IMR-90 (cell line): ENCODE measurements around the gene CACNG7. TPM values are rescaled to one million over a fixed set of nuclear protein-coding genes. Genes with fewer than 3 reads are reported as not detected.

Experiments used
- ATAC-seq: fragments of 200-7000 bp; cut with Tn5 transposase; 2 replicates; pipeline ENCODE4 v1.9.1; 2020; ENCODE audit warnings: low read depth, mild to moderate bottlenecking, moderate library complexity
- BruUV-seq: library from RNA; stranded (reverse); fragments of 400-500 nt; replicated peaks from 2 replicates; lab custom pipeline; 2021; lab: Mats Ljungman, UMichigan
- CTCF ChIA-PET: fragments of 300-600 bp; formaldehyde crosslinking; extraction: SDS; loops from one replicate; lab custom pipeline; 2021; ENCODE audit warnings: antibody characterized with exemption; lab: Yijun Ruan, JAX
- POLR2A ChIA-PET: fragments of 300-600 bp; sonication (Branson Sonifier 250); formaldehyde crosslinking; loops from one replicate; lab custom pipeline; 2022; ENCODE audit warnings: antibody characterized with exemption; ENCODE audit not compliant: unreplicated experiment; lab: Charles Lee
- DNase-seq: peaks from one replicate; pipeline ENCODE4 v3.0.0; 2013
- H2AFZ ChIP-seq: replicated peaks from 2 replicates; pipeline ENCODE3; 2013; ENCODE audit warnings: low read length, mild to moderate bottlenecking; ENCODE audit not compliant: poor library complexity
- H2AK5ac ChIP-seq: 2 replicates; pipeline ENCODE4 v1.6.1; 2013; ENCODE audit warnings: low read depth, low read length, inconsistent platforms
- H2AK9ac ChIP-seq: replicated peaks from 2 replicates; pipeline ENCODE3; 2013; ENCODE audit warnings: mild to moderate bottlenecking, low read depth, low read length, moderate library complexity; ENCODE audit not compliant: poor library complexity
- H2BK120ac ChIP-seq: 2 replicates; pipeline ENCODE4 v1.6.1; 2013; ENCODE audit warnings: low read depth, low read length, inconsistent platforms
- H2BK15ac ChIP-seq: 3 replicates; pipeline ENCODE4 v1.6.1; 2013; ENCODE audit warnings: low read depth, low read length, inconsistent platforms
- H2BK20ac ChIP-seq: 2 replicates; pipeline ENCODE4 v1.6.1; 2013; ENCODE audit warnings: low read depth, mild to moderate bottlenecking, inconsistent platforms, low read length, moderate library complexity
- H2BK5ac ChIP-seq: 2 replicates; pipeline ENCODE4 v1.6.1; 2013; ENCODE audit warnings: mild to moderate bottlenecking, low read depth, low read length, inconsistent platforms; ENCODE audit not compliant: poor library complexity, severe bottlenecking
- H3K14ac ChIP-seq: replicated peaks from 2 replicates; pipeline ENCODE4 v1.6.1; 2013; ENCODE audit warnings: low read depth, low read length, inconsistent platforms
- H3K18ac ChIP-seq: 2 replicates; pipeline ENCODE4 v1.6.1; 2013; ENCODE audit warnings: low read depth, low read length, control low read depth
- H3K23ac ChIP-seq: 2 replicates; pipeline ENCODE4 v1.6.1; 2013; ENCODE audit warnings: low read depth, low read length, inconsistent platforms
- H3K27ac ChIP-seq: 2 replicates; pipeline ENCODE4 v1.5.1; 2013; ENCODE audit warnings: mild to moderate bottlenecking, control low read depth, low read length; ENCODE audit not compliant: insufficient read depth
- H3K27me3 ChIP-seq: 2 replicates; pipeline ENCODE4 v1.6.1; 2013; ENCODE audit warnings: low read length; ENCODE audit not compliant: control insufficient read depth, insufficient read depth
- H3K36me3 ChIP-seq: 2 replicates; pipeline ENCODE4 v1.6.1; 2013; ENCODE audit warnings: low read length, mixed read lengths; ENCODE audit not compliant: control insufficient read depth, insufficient read depth
- H3K4ac ChIP-seq: 2 replicates; pipeline ENCODE4 v1.6.1; 2013; ENCODE audit warnings: low read depth, low read length, inconsistent platforms
- H3K4me1 ChIP-seq: 2 replicates; pipeline ENCODE4 v1.6.1; 2013; ENCODE audit warnings: low read length, mixed read lengths; ENCODE audit not compliant: control insufficient read depth, insufficient read depth
- H3K4me2 ChIP-seq: 2 replicates; pipeline ENCODE4 v1.6.1; 2013; ENCODE audit warnings: low read depth, mild to moderate bottlenecking, control low read depth, low read length, moderate library complexity
- H3K4me3 ChIP-seq: 2 replicates; pipeline ENCODE4 v1.5.1; 2013; ENCODE audit warnings: low read depth, mild to moderate bottlenecking, control low read depth, low read length, moderate library complexity; ENCODE audit not compliant: insufficient read depth
- H3K56ac ChIP-seq: 2 replicates; pipeline ENCODE4 v1.6.1; 2013; ENCODE audit warnings: low read length, inconsistent platforms; ENCODE audit not compliant: insufficient read depth; ENCODE audit errors: extremely low read depth
- H3K79me1 ChIP-seq, 2 experiments: 2 replicates each; pipeline ENCODE4 v1.6.1; 2013; ENCODE audit warnings: low read length in 2 of 2, inconsistent platforms in 1 of 2, low read depth in 1 of 2
- H3K9ac ChIP-seq: 2 replicates; pipeline ENCODE4 v1.6.1; 2013; ENCODE audit warnings: low read depth, low read length, control low read depth
- H3K9me1 ChIP-seq: 2 replicates; pipeline ENCODE4 v1.6.1; 2013; ENCODE audit warnings: low read length, inconsistent platforms; ENCODE audit not compliant: insufficient read depth
- H3K9me3 ChIP-seq: 2 replicates; pipeline ENCODE4 v1.6.1; 2013; ENCODE audit warnings: low read length; ENCODE audit not compliant: control insufficient read depth, insufficient read depth
- H4K20me1 ChIP-seq: 2 replicates; pipeline ENCODE4 v1.6.1; 2013; ENCODE audit warnings: low read length, inconsistent platforms; ENCODE audit not compliant: insufficient read depth
- H4K5ac ChIP-seq: 2 replicates; pipeline ENCODE4 v1.6.1; 2013; ENCODE audit warnings: mild to moderate bottlenecking, low read depth, low read length, control low read depth
- H4K8ac ChIP-seq, 2 experiments: 2 replicates each; pipeline ENCODE4 v1.6.1; 2013; ENCODE audit warnings: low read depth in 2 of 2, low read length in 2 of 2, control low read depth in 1 of 2, inconsistent platforms in 1 of 2
- H4K91ac ChIP-seq: 2 replicates; pipeline ENCODE4 v1.6.1; 2013; ENCODE audit warnings: low read depth, low read length, inconsistent platforms; ENCODE audit not compliant: insufficient read depth
- CTCF ChIP-seq: conservative IDR thresholded peaks from 2 replicates; pipeline ENCODE4 v1.5.1; 2012; ENCODE audit warnings: mild to moderate bottlenecking, low read depth, low read length, improper control_type of control experiment
- MAZ ChIP-seq: IDR thresholded peaks from 2 replicates; pipeline ENCODE4 v1.6.1; 2012; ENCODE audit warnings: low read depth, mild to moderate bottlenecking, low read length, improper control_type of control experiment, moderate library complexity, borderline replicate concordance
- POLR2A ChIP-seq: IDR thresholded peaks from 2 replicates; pipeline ENCODE4 v1.6.1; 2012; ENCODE audit warnings: mild to moderate bottlenecking, low read depth, low read length
- RAD21 ChIP-seq: IDR thresholded peaks from 2 replicates; pipeline ENCODE4 v1.6.1; 2012; ENCODE audit warnings: low read length, improper control_type of control experiment
- RFX5 ChIP-seq: IDR thresholded peaks from 2 replicates; pipeline ENCODE4 v1.8.0; 2012; ENCODE audit warnings: low read depth, mild to moderate bottlenecking, low read length, moderate library complexity
- SMC3 ChIP-seq: fragments of 150-350 bp; IDR thresholded peaks from 2 replicates; pipeline ENCODE4 v1.6.1; 2016; ENCODE audit warnings: low read depth, mild to moderate bottlenecking, antibody characterized with exemption, low read length, moderate library complexity
- USF2 ChIP-seq: fragments of 150-350 bp; IDR thresholded peaks from 2 replicates; pipeline ENCODE4 v1.6.1; 2017; ENCODE audit warnings: mild to moderate bottlenecking, antibody characterized with exemption, low read length, low read depth
- WGBS, 2 experiments: methylation state at CpG; one replicate each; pipeline versions ENCODE4 v1.1.5 to v1.1.7; 2013; ENCODE audit warnings: missing lambda C conversion rate in 2 of 2; ENCODE audit not compliant: insufficient read length in 1 of 2; ENCODE audit errors: extremely low coverage in 2 of 2; 5-methylcytosine and 5-hydroxymethylcytosine counted together
- dilution Hi-C: fragments of 300-500 bp; cut with HindIII; formaldehyde crosslinking; loops from one replicate; pipeline ENCODE4 v1.14.3; 2018; ENCODE audit warnings: low sequenced_read_pairs; ENCODE audit not compliant: unreplicated experiment
- in situ Hi-C: fragments of 300-500 bp; cut with MboI; formaldehyde crosslinking; loops from 3 replicates; pipeline ENCODE4 v1.14.3; 2019; ENCODE audit warnings: low sequenced_read_pairs, inconsistent platforms, mixed read lengths
- intact Hi-C: fragments of 100-400 bp; cut with micrococcal nuclease; formaldehyde crosslinking; loops from 2 replicates; pipeline ENCODE4 v1.10.0; 2022
- polyA plus RNA-seq, 3 experiments: library from polyadenylated mRNA; depleted of rRNA; stranded (reverse); fragments of >200 nt; gene quantifications; 2 replicates each; pipeline ENCODE4 v1.2.3, GENCODE V29; 2012; ENCODE audit warnings: low replicate concordance in 1 of 3
- total RNA-seq: library from RNA; depleted of rRNA; stranded (reverse); fragments of >200 nt; gene quantifications from 2 replicates; pipeline ENCODE4 v1.2.3, GENCODE V29; 2012

The CACNG7 gene
- total and polyA plus RNA-seq, 2 of the 4 experiments (the other 2 are of a cell fraction): 0.36 to 6.7 TPM

DNA sequence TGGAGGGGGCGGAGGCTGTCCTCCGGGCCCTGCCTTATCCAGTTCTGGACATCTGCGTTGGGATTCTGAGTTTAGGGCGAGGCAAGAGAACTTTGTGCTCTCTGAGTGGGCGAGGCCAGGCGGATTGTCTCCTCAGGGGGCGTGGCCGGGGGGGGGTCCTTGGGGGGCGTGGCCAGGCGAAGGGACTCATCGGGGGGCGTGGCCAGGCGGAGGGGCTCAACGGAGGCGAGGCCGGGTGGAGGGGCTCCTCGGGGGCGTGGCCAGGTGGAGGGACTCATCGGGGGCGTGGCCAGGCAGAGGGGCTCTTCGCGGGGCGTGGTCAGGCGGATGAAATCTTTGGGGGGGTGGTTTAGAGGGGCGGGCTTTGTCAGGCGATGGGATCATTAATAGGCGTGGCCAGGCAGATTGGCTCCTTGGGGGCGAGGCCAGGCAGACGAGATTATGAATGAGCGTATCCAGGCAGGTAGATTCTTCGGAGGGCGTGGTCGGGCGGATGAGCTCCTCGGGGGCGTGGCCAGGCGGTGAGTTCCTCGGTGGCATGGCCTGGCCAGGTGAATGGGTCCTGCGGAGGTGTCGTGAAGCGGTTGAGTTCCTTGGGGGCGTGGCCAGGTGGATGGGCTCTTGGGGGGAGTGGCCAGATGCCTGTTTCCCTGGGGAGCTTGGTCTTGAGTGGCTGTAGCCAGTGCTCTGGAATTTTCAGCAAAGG lies 10.3 kb upstream of the CACNG7 start:
- H3K4me1 ChIP-seq: no peaks in the 10 kb centered on the region
- BruUV-seq: no TSS peak
- no peak overlapping the region for H4K91ac ChIP-seq
- no peak overlapping the region for H3K56ac ChIP-seq
- H3K27ac ChIP-seq: no peak overlapping the region
- no peak overlapping the region for H4K5ac ChIP-seq
- H3K18ac ChIP-seq: no peak overlapping the region
- H3K14ac ChIP-seq: no peak overlapping the region
- H3K9ac ChIP-seq: no peak overlapping the region
- no peaks in the 10 kb centered on the region for H3K79me1 ChIP-seq
- H3K9me3 ChIP-seq: no peaks in the 10 kb centered on the region
- H3K4ac ChIP-seq: no peak overlapping the region
- H3K4me3 ChIP-seq: no peak overlapping the region
- WGBS, 2 experiments: 0% methylated on average over 4 of the region's 42 CpGs; no CpG with 5 or more reads in 1 of the 2 experiments
- TF ChIP-seq MAZ: no peak
- no peak for TF ChIP-seq RFX5
- TF ChIP-seq CTCF: no peak
- no peak for TF ChIP-seq SMC3
- TF ChIP-seq POLR2A: no peak
- no peak for TF ChIP-seq RAD21
- no peak for TF ChIP-seq USF2
- in situ Hi-C loops (no loop called here), dilution Hi-C loops (no loop called here), intact Hi-C loops (no loop called here)
- ATAC-seq (no peak), DNase-seq (no peak)
- peak overlapping the region; percentile 67 for H2AFZ ChIP-seq
- H2BK120ac ChIP-seq: no peak overlapping the region
- ChIA-PET CTCF (no interaction called here), POLR2A (no interaction called here)
- H3K23ac ChIP-seq: no peak overlapping the region
- H3K4me2 ChIP-seq: no peak overlapping the region
- H3K36me3 ChIP-seq: no peaks in the 10 kb centered on the region
- H2BK15ac ChIP-seq: no peak overlapping the region
- H3K9me1 ChIP-seq: no peaks in the 10 kb centered on the region
- H4K20me1 ChIP-seq: no peaks in the 10 kb centered on the region
- H2AK5ac ChIP-seq: no peak overlapping the region
- no peak overlapping the region for H2BK20ac ChIP-seq
- peaks cover 13% of the 10 kb centered on the region for H3K27me3 ChIP-seq
- H2AK9ac ChIP-seq: no peak overlapping the region
- H2BK5ac ChIP-seq: no peak overlapping the region
- H4K8ac ChIP-seq: no peak overlapping the region
